NT2/D1 (cell line): ENCODE measurements around the gene WNK2.

ENCODE experiments used
- SUZ12 ChIP-seq: IDR thresholded peaks from 2 replicates; pipeline ENCODE4 v1.6.1; 2011; ENCODE audit not compliant: insufficient read length, insufficient read depth; ENCODE audit errors: extremely low read depth
- ZNF274 ChIP-seq: IDR thresholded peaks from 2 replicates; pipeline ENCODE4 v1.6.1; 2011; ENCODE audit warnings: mild to moderate bottlenecking, low read depth, low read length

DNA sequence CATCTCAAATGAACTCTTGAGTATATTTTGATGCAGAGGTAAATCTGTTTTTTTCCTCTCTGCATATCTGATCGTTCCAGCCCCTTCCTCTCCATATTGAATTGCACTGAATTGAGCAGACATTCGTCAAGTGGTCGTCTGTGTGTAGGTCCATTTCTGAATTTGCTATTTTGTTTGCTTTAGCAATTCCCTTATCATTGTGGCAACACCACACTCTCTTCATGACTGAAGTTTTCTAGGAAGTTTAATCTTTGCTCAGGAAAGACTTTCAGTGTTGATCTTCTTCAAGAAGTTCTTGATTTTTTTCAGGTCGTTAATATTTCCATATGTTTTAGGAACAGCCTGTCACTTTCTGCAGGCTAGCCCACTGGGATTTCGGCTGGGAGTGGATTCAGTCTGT, 132.0 kb downstream of the WNK2 start:
- TF ChIP-seq SUZ12 (no peak), ZNF274 (no peak)
